BE2C (cell line): ENCODE results near the gene AUTS2.

Source experiments
- DNase-seq: peaks from one replicate; pipeline ENCODE4 v3.0.0-alpha.2; 2020
- H3K27me3 ChIP-seq: fragments of 250-450 bp; sonication (Bioruptor Pico); 2 replicates; pipeline ENCODE4 v1.5.1; 2020; ENCODE audit warnings: mild to moderate bottlenecking
- H3K36me3 ChIP-seq: fragments of 250-450 bp; sonication (Bioruptor Pico); 2 replicates; pipeline ENCODE4 v1.5.1; 2020; ENCODE audit warnings: mild to moderate bottlenecking
- H3K4me1 ChIP-seq: fragments of 250-450 bp; sonication (Bioruptor Pico); 2 replicates; pipeline ENCODE4 v1.5.1; 2020
- H3K4me3 ChIP-seq: 2 replicates; pipeline ENCODE4 v1.5.1; 2011; ENCODE audit warnings: low read depth, low read length
- H3K9me3 ChIP-seq: fragments of 250-450 bp; sonication (Bioruptor Pico); 2 replicates; pipeline ENCODE4 v1.5.1; 2020
- TF ChIP-seq, protein P1 (sequence below): IDR thresholded peaks from 2 replicates; pipeline ENCODE4 v1.5.1; 2012; ENCODE audit warnings: mild to moderate bottlenecking, low read depth, low read length

AUTS2 gene

DNA sequence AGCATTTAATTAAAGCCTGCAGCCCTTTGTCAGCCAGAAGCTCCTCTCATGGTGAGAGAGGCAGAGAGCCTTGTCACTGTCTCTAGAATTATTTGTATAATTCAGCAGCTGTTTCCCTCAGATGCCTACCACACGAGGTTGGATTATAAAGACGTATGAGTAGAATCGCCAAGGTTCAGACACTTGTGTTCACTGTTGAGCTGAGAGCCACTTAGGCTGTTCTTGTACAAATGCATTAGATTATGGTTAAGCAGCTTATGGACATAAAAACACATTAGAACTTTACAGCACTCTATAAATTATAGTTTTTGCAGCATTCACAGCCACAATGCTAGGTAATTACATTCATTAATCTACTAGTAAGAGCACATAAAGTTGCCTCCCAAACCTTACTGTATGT, 282.6 kb downstream of the AUTS2 start:
- TF ChIP-seq, protein P1, sequence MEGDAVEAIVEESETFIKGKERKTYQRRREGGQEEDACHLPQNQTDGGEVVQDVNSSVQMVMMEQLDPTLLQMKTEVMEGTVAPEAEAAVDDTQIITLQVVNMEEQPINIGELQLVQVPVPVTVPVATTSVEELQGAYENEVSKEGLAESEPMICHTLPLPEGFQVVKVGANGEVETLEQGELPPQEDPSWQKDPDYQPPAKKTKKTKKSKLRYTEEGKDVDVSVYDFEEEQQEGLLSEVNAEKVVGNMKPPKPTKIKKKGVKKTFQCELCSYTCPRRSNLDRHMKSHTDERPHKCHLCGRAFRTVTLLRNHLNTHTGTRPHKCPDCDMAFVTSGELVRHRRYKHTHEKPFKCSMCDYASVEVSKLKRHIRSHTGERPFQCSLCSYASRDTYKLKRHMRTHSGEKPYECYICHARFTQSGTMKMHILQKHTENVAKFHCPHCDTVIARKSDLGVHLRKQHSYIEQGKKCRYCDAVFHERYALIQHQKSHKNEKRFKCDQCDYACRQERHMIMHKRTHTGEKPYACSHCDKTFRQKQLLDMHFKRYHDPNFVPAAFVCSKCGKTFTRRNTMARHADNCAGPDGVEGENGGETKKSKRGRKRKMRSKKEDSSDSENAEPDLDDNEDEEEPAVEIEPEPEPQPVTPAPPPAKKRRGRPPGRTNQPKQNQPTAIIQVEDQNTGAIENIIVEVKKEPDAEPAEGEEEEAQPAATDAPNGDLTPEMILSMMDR, result no peak
- H3K4me3 ChIP-seq, result no peak overlapping the region
- H3K27me3 ChIP-seq, result no peaks in the 10 kb centered on the region
- no peaks in the 10 kb centered on the region for H3K36me3 ChIP-seq
- DNase-seq, result no peak
- H3K9me3 ChIP-seq, result no peaks in the 10 kb centered on the region
- peaks cover 34% of the 10 kb centered on the region for H3K4me1 ChIP-seq

DNA sequence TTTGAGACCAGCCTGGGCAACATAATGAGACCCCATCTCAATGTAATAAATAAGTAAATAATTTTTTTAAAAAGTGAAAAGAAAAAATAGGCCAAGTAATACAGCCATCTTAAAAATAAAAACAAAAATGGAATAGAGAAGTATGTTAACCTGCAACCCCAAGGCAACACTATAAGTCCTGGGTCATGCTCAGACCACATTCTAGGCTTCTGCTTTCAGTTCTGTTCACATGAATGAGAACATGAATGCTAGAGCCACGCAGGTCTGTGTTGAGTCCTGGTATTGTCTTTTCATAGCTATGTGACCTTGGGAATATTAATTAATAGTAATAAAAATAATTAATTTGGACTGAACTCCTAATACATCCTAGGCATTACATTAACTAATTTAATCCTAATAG, 284.0 kb downstream of the AUTS2 start:
- Histone ChIP-seq H3K36me3 (no peaks in the 10 kb centered on the region), H3K4me3 (no peak overlapping the region), H3K9me3 (no peaks in the 10 kb centered on the region), H3K4me1 (peaks cover 34% of the 10 kb centered on the region), H3K27me3 (no peaks in the 10 kb centered on the region)
- TF ChIP-seq, protein P1, result no peak
- DNase-seq, result no peak

DNA sequence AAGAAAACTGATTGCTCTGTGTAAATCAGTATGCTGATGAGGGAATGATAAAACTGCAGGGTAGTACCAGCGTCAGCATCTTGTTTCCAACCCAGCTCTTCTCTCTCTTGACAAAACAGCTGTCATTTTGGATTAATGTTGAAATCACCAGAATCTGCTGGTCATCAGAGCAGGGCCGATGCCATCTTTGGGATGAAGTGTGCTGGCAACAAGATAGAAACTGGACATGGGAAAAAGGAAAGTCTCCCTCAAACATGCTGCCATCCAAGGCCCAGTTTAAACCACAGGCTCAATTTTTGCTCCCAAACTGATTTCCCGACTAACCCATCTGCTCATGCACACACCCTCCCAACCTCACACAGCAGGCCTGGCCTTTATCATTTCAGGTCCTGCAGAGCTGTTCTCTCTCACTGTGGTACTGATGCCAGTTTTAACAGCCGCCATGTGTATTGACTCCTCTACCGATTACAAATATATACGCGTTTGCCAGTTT, 285.2 kb downstream of the AUTS2 start:
- H3K4me1 ChIP-seq, result peaks cover 34% of the 10 kb centered on the region
- H3K27me3 ChIP-seq, result no peaks in the 10 kb centered on the region
- peak; percentile 64 for DNase-seq
- H3K4me3 ChIP-seq, result no peak overlapping the region
- H3K9me3 ChIP-seq, result no peaks in the 10 kb centered on the region
- TF ChIP-seq, protein P1, result no peak
- no peaks in the 10 kb centered on the region for H3K36me3 ChIP-seq

DNA sequence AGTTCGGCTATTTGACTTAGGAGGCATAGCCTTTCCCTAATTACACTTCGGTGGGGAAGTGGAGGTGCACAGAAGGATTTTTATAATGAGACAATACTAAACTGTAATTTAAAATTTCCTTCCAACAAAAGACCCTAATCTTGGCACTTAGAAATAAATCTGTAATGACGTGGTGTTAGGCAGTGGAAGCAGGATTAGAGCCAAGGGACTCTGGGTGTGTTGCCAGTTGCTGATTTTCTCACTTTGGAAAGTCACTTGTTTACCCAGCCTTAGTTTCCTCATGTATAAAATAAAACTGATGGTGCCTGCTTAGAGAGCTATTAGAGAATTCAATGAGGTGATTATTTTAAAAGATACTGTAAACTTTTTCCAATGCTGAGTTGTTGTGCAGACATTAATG, 287.2 kb downstream of the AUTS2 start:
- Histone ChIP-seq H3K4me1 (peaks cover 33% of the 10 kb centered on the region), H3K4me3 (no peak overlapping the region), H3K9me3 (no peaks in the 10 kb centered on the region), H3K27me3 (no peaks in the 10 kb centered on the region), H3K36me3 (no peaks in the 10 kb centered on the region)
- no peak for DNase-seq
- TF ChIP-seq, protein P1, result no peak

DNA sequence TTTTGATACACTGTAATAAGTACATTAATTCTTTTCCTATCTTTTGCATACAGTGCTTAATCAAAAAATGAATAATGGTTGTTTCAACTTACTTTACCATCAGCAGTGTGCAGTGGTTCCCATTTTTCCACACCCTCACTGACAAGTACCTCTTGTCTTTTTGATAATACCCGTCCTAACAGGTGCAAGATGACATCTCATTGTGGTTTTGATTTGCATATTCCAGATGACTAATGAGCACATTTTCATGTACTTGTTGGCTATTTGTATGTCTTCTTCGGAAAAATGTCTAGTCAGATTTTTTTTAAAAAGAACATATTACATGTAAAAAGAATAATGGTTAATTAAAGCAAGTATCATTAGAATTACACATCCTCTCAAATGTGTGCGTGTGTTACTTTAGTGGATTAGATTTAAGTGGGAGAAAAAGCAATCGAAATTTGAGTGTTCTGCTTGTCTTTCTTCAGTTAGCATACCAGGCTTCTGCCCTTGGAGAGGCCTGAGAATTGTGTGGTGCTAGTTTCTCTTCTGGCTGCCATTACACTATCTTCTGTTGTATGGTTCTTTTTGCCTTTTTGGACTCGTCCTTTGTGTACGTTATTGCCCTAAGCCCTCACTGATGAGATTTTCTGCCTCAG, 291.2 kb downstream of the AUTS2 start:
- no peak for DNase-seq

DNA sequence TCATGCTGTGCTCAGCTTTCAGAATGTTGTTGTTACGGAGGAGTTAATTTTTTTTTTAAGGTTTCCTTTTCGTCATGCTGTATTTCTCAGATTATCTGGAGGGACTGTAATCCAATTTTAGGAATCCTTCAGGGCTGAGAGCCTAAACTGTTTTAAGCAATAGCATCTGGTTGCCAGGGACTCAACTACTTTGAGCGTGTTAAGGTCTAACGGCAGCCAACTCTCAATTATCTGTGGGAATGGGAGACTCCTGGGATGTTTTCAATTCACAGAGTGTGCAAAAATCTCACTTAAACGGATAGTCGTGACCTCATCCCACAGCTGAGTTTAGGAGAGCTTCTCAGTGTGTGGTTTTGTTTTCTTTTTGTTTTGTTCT, 291.7 kb downstream of the AUTS2 start:
- TF ChIP-seq, protein P1, result no peak
- Histone ChIP-seq H3K27me3 (no peaks in the 10 kb centered on the region), H3K36me3 (no peaks in the 10 kb centered on the region), H3K4me1 (peaks cover 11% of the 10 kb centered on the region), H3K9me3 (no peaks in the 10 kb centered on the region), H3K4me3 (no peak overlapping the region; the same call in 1 of the 2 replicates)
- no peak for DNase-seq

More for the DNA sequence above, 291.2 kb downstream of the AUTS2 start:
- Histone ChIP-seq H3K27me3 (no peaks in the 10 kb centered on the region), H3K4me3 (no peak overlapping the region; the same call in 1 of the 2 replicates), H3K36me3 (no peaks in the 10 kb centered on the region), H3K4me1 (peaks cover 16% of the 10 kb centered on the region), H3K9me3 (no peaks in the 10 kb centered on the region)
- TF ChIP-seq, protein P1, result no peak
